HEK293 (cell line): ENCODE measurements around the gene MARK3.

ENCODE experiments used
- CTCF ChIA-PET: fragments of 350-600 bp; formaldehyde crosslinking; extraction: SDS; loops from one replicate; lab custom pipeline; 2021; ENCODE audit warnings: antibody characterized with exemption; lab: Yijun Ruan, JAX
- POLR2A ChIA-PET: fragments of 300-600 bp; formaldehyde crosslinking; extraction: SDS; loops from one replicate; lab custom pipeline; 2020; ENCODE audit warnings: antibody characterized with exemption, inconsistent platforms; lab: Yijun Ruan, JAX
- H3K27ac ChIP-seq: fragments of 200-500 bp; sonication (Bioruptor generic); 2 replicates; pipeline ENCODE4 v1.5.1; 2014; ENCODE audit warnings: low read depth, low read length, control low read depth, inconsistent platforms; ENCODE audit errors: extremely low read depth
- H3K36me3 ChIP-seq, 2 experiments: fragments of 200-500 bp in 1 of 2; sonication (Bioruptor generic) in 1 of 2; 1 replicate in 1 of 2; 2 replicates in 1 of 2; pipeline ENCODE4 v1.5.1; 2014 to 2017; ENCODE audit warnings: inconsistent platforms in 2 of 2, low read length in 2 of 2; ENCODE audit not compliant: control insufficient read depth in 2 of 2, insufficient read depth in 1 of 2
- H3K4me1 ChIP-seq: fragments of 200-500 bp; sonication (Bioruptor generic); 2 replicates; pipeline ENCODE4 v1.5.1; 2014; ENCODE audit warnings: mild to moderate bottlenecking, low read length, inconsistent platforms; ENCODE audit not compliant: control insufficient read depth, insufficient read depth
- H3K4me3 ChIP-seq: 2 replicates; pipeline ENCODE4 v1.5.1; 2011; ENCODE audit warnings: low read depth, mild to moderate bottlenecking, control low read depth, low read length, moderate library complexity
- H3K9me3 ChIP-seq: fragments of 200-500 bp; sonication (Bioruptor generic); 2 replicates; pipeline ENCODE4 v1.5.1; 2014; ENCODE audit warnings: low read depth, low read length, inconsistent platforms; ENCODE audit not compliant: control insufficient read depth, insufficient read depth
- MYNN ChIP-seq: fragments of 450-650 bp; formaldehyde crosslinking; IDR thresholded peaks from 2 replicates; pipeline ENCODE4 v1.5.1; 2016; ENCODE audit warnings: missing biosample characterization, missing genetic modification characterization, borderline replicate concordance
- SCRT2 ChIP-seq: fragments of 450-650 bp; formaldehyde crosslinking; IDR thresholded peaks from 2 replicates; pipeline ENCODE4 v1.5.1; 2016; ENCODE audit warnings: missing biosample characterization, missing genetic modification characterization
- ZBTB8A ChIP-seq: fragments of 450-650 bp; formaldehyde crosslinking; IDR thresholded peaks from 2 replicates; pipeline ENCODE4 v1.5.1; 2016; ENCODE audit warnings: missing biosample characterization, missing genetic modification characterization
- ZFP37 ChIP-seq: fragments of 450-650 bp; formaldehyde crosslinking; IDR thresholded peaks from 2 replicates; pipeline ENCODE4 v1.5.1; 2016; ENCODE audit warnings: missing biosample characterization, missing genetic modification characterization
- ZNF10 ChIP-seq: fragments of 450-650 bp; formaldehyde crosslinking; IDR thresholded peaks from 2 replicates; pipeline ENCODE4 v1.5.1; 2017; ENCODE audit warnings: missing biosample characterization, missing genetic modification characterization
- ZNF114 ChIP-seq: fragments of 450-650 bp; formaldehyde crosslinking; IDR thresholded peaks from 2 replicates; pipeline ENCODE4 v1.5.0; 2017; ENCODE audit warnings: missing biosample characterization, missing genetic modification characterization
- ZNF23 ChIP-seq: fragments of 450-650 bp; formaldehyde crosslinking; IDR thresholded peaks from 2 replicates; pipeline ENCODE4 v1.5.1; 2016; ENCODE audit warnings: missing biosample characterization, missing genetic modification characterization, borderline replicate concordance
- ZNF248 ChIP-seq: fragments of 450-650 bp; formaldehyde crosslinking; IDR thresholded peaks from 2 replicates; pipeline ENCODE4 v1.5.1; 2017; ENCODE audit warnings: missing biosample characterization, missing genetic modification characterization
- ZNF366 ChIP-seq: fragments of 450-650 bp; formaldehyde crosslinking; conservative IDR thresholded peaks from 2 replicates; pipeline ENCODE4 v1.5.1; 2016; ENCODE audit warnings: missing biosample characterization, missing genetic modification characterization
- ZNF596 ChIP-seq: fragments of 450-650 bp; IDR thresholded peaks from 2 replicates; pipeline ENCODE4 v1.5.0; 2018; ENCODE audit warnings: missing biosample characterization, mild to moderate bottlenecking, missing genetic modification characterization, moderate library complexity
- ZNF626 ChIP-seq: fragments of 450-650 bp; sonication (Bioruptor Pico); formaldehyde crosslinking; IDR thresholded peaks from 2 replicates; pipeline ENCODE4 v1.5.1; 2018; ENCODE audit warnings: missing biosample characterization, missing genetic modification characterization, inconsistent platforms
- ZNF629 ChIP-seq: fragments of 450-650 bp; formaldehyde crosslinking; IDR thresholded peaks from 2 replicates; pipeline ENCODE4 v1.5.1; 2017; ENCODE audit warnings: missing biosample characterization, missing genetic modification characterization
- TF ChIP-seq, protein P1 (sequence below): fragments of 450-650 bp; formaldehyde crosslinking; IDR thresholded peaks from 2 replicates; pipeline ENCODE4 v1.5.1; 2016; ENCODE audit warnings: missing biosample characterization, missing genetic modification characterization
- TF ChIP-seq, protein P2 (sequence below): fragments of 450-650 bp; IDR thresholded peaks from 2 replicates; pipeline ENCODE4 v1.5.1; 2018; ENCODE audit warnings: missing biosample characterization, missing genetic modification characterization
- TF ChIP-seq, protein P3 (sequence below): fragments of 450-650 bp; formaldehyde crosslinking; IDR thresholded peaks from 2 replicates; pipeline ENCODE4 v1.5.1; 2016; ENCODE audit warnings: missing biosample characterization, missing genetic modification characterization

Gene MARK3

GRCh38 chr14:103339561-103339960, 45.7 kb upstream of the MARK3 start:
- H3K4me1 ChIP-seq, result peaks cover 6% of the 10 kb centered on the region; the same call in 1 of the 2 replicates
- TF ChIP-seq, protein P1, sequence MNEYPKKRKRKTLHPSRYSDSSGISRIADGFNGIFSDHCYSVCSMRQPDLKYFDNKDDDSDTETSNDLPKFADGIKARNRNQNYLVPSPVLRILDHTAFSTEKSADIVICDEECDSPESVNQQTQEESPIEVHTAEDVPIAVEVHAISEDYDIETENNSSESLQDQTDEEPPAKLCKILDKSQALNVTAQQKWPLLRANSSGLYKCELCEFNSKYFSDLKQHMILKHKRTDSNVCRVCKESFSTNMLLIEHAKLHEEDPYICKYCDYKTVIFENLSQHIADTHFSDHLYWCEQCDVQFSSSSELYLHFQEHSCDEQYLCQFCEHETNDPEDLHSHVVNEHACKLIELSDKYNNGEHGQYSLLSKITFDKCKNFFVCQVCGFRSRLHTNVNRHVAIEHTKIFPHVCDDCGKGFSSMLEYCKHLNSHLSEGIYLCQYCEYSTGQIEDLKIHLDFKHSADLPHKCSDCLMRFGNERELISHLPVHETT (tag by site-specific recombination), result no peak
- TF ChIP-seq ZNF629 (tag by site-specific recombination), result no peak
- no peak for TF ChIP-seq MYNN (tag by site-specific recombination)
- TF ChIP-seq ZNF248, result no peak
- CTCF ChIA-PET, result no interaction called here
- peaks cover 71 to 98% of the 10 kb centered on the region in 2 experiments for H3K36me3 ChIP-seq
- no peaks in the 10 kb centered on the region for H3K9me3 ChIP-seq
- H3K27ac ChIP-seq, result no peak overlapping the region; the same call in 1 of the 2 replicates
- POLR2A ChIA-PET, result no interaction called here
- H3K4me3 ChIP-seq, result no peak overlapping the region

- ChIA-PET CTCF (interaction anchor here (0.5 to 2.0 kb wide), 4 partner anchors 14 to 736 kb away, joined by 3 to 8 read pairs (median 3); no protein-coding TSS in a partner anchor), POLR2A (no interaction called here)
- Histone ChIP-seq H3K27ac (no peak overlapping the region), H3K9me3 (no peaks in the 10 kb centered on the region), H3K36me3 (peaks cover 71 to 89% of the 10 kb centered on the region in 2 experiments), H3K4me1 (peaks cover 4% of the 10 kb centered on the region; the same call in 1 of the 2 replicates), H3K4me3 (no peak overlapping the region)
- TF ChIP-seq, protein P2, sequence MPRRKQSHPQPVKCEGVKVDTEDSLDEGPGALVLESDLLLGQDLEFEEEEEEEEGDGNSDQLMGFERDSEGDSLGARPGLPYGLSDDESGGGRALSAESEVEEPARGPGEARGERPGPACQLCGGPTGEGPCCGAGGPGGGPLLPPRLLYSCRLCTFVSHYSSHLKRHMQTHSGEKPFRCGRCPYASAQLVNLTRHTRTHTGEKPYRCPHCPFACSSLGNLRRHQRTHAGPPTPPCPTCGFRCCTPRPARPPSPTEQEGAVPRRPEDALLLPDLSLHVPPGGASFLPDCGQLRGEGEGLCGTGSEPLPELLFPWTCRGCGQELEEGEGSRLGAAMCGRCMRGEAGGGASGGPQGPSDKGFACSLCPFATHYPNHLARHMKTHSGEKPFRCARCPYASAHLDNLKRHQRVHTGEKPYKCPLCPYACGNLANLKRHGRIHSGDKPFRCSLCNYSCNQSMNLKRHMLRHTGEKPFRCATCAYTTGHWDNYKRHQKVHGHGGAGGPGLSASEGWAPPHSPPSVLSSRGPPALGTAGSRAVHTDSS, result peak; percentile 83
- TF ChIP-seq ZNF114 (tag by site-specific recombination), result no peak
- TF ChIP-seq ZFP37 (tag by site-specific recombination), result no peak
- peak; percentile 33; the same call in 1 of the 2 replicates for TF ChIP-seq SCRT2
Observed at GRCh38 chr14:103340480-103341212, 44.6 kb upstream of the MARK3 start.

DNA sequence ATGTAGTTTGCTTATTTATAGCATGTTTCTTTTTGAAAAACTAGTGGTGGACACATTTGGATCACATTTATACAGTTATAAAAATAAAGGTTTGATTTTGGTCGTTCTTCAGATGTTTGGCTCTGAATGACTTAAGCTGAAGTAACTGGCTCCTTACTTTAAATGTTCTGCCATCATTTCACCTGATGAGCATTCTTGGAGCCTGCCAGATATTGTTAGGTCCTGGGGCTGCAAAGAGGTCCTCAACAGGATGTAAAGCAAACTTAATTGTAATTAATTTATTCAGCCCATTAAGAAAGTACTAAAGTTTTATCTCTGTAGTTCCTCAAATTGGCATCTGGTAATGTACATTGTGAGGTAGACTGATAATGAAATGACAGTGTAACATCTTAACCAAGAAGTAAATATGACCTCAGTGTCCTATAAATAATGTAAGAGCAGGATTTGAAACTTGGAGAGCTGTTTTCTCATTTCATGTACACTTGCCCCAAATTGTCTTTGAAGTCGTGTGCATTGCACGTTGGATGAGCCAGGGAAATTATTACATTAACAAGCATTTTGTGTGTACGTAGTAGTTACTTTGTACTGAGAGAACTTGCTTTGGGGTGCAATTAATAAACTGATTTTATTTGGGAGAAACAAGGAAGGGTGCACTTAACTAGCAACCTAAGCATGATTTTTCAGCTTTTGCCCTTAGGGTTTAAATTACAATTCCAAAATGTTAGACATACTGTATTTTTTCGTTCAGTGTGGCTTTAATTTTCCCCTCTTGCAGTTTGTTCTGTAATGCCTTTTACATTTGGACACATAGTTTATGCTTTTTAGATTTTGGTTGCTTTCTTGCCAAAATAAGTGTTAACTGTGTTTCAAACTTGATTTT, 43.7 kb upstream of the MARK3 start:
- no peak overlapping the region for H3K4me3 ChIP-seq
- H3K9me3 ChIP-seq, result no peaks in the 10 kb centered on the region
- CTCF ChIA-PET, result interaction anchor here (0.5 to 2.0 kb wide), 5 partner anchors 13 to 825 kb away, joined by 3 to 8 read pairs (median 3); no protein-coding TSS in a partner anchor
- H3K36me3 ChIP-seq, result peaks cover 62 to 80% of the 10 kb centered on the region in 2 experiments
- no peak overlapping the region for H3K27ac ChIP-seq
- H3K4me1 ChIP-seq, result no peaks in the 10 kb centered on the region
- TF ChIP-seq ZBTB8A (tag by site-specific recombination), result no peak
- peak; percentile 65 for TF ChIP-seq ZNF10 (tag by site-specific recombination)
- TF ChIP-seq ZNF23, result no peak
- no peak for TF ChIP-seq ZNF596
- no peak for TF ChIP-seq ZNF366 (tag by site-specific recombination)
- TF ChIP-seq, protein P3, sequence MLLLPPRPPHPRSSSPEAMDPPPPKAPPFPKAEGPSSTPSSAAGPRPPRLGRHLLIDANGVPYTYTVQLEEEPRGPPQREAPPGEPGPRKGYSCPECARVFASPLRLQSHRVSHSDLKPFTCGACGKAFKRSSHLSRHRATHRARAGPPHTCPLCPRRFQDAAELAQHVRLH (tag by site-specific recombination), result no peak
- TF ChIP-seq ZNF626 (tag by site-specific recombination), result no peak
- TF ChIP-seq, all 188 proteins: peak for 1
- POLR2A ChIA-PET, result no interaction called here
